ENCODE results near the gene GALNT2.

GALNT2 gene

GRCh38 chr1:230301322-230301721 is 234.3 kb downstream of the GALNT2 start:
- no peak for DNase-seq (ENCODE audit: low read depth)

GRCh38 chr1:230301822-230302221 is 234.8 kb downstream of the GALNT2 start:
- no peak for DNase-seq (ENCODE audit: low read depth)

GRCh38 chr1:230303069-230303468 is 236.0 kb downstream of the GALNT2 start:
- peak; percentile 18 for DNase-seq (ENCODE audit: low read depth)

DNA sequence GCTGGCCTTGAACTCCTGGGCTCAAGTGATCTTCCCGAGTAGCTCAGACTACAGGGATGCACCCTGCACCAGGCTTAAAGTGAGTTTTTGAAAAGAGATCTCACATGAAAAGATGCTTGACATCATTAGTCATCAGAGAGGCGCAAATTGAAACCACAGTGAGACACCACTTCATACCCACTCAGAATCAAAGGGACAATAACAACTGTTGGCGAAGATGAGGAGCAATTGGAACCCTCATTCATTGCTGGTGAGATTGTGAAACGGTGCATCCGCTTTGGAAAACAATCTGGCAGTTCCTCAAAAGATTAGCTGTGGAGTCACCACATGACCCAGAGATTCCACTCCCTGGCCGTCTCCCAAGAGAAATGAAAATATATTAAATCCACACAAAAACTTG is 236.8 kb downstream of the GALNT2 start:
- DNase-seq (ENCODE audit: low read depth) = no peak

- DNase-seq (ENCODE audit: low read depth) = no peak
Observed at GRCh38 chr1:230306169-230306568, 239.1 kb downstream of the GALNT2 start.

DNA sequence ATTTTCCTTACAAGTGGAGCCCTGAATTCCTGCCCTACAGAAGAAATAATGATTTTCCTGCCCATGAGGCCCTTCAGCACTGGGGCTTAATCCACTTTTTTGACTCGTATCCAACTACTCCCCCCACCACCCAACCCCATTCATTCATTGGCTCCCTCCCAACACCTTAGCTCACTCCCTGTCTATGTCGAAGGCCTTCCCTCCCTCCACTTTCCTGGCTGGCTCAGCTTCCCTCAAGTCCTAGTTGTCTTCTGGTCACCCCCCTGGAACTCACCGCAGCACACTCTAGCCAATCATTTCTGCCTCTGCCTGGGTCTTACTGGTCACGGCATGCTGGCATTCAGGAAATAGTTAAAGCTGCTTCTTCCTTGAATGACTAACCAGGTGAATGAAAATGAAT is 240.2 kb downstream of the GALNT2 start:
- DNase-seq (ENCODE audit: low read depth) = no peak

- no peak for DNase-seq (ENCODE audit: low read depth)
Observed at GRCh38 chr1:230308039-230308438, 241.0 kb downstream of the GALNT2 start.

- no peak for DNase-seq (ENCODE audit: low read depth)
Observed at GRCh38 chr1:230308821-230309220, 241.8 kb downstream of the GALNT2 start.

GRCh38 chr1:230309646-230310177 is 242.7 kb downstream of the GALNT2 start:
- no peak for DNase-seq (ENCODE audit: low read depth)

DNA sequence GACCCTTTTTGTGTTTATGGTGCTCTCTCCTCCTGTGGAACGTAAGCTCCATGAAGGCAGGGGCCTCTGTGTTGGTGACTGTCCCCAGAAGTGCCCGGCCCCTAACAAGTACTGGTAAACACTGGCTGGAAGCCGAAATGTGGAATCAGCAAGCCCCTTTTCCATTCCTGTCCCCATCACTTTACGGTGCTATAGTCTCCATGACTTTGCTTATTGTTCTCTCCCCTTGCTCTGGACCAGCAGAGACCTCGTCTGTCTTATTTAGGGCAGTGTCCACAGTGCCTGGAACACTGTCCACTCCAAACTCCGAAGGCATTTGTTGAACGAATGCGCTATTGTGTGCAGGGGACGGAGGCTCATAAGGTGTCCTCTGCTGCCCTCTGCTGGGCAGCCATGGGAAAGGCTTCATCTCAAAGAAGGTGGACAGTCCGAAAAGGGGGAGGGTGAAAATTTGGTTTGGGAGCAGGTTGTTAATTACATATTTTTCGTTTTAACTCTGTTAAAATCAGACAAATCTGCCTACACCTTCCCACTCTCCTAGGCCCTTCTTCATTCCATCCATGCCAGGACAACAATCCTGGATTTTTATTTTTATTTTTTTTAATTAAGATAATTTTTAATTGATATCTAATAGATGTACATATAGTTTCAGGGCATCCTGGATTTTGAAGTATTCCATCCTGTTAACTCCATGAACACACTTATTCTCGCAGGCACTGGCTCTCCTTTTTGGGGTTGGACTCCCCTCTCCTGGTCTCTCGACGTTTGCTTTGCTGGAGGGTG is 243.5 kb downstream of the GALNT2 start:
- DNase-seq (ENCODE audit: low read depth) = peak; percentile 64

DNA sequence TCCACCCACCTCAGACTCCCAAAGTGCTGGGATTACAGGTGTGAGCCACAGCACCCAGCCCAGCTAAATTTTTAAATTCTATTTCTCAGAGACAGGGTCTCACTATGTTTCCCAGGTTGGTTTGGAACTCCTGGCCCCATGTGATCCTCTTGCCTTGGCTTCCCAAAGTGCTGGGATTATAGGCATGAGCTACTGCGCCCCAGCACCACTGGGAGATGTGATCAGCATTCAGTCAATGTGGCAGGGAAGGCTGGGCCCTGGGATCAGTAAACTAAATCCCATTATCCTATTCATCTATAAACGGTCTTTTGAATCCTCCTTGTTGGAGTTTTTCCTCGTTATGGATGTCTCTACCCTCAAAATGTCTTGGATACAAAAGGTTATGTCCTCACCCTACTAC is 245.6 kb downstream of the GALNT2 start:
- DNase-seq (ENCODE audit: low read depth) = no peak

DNA sequence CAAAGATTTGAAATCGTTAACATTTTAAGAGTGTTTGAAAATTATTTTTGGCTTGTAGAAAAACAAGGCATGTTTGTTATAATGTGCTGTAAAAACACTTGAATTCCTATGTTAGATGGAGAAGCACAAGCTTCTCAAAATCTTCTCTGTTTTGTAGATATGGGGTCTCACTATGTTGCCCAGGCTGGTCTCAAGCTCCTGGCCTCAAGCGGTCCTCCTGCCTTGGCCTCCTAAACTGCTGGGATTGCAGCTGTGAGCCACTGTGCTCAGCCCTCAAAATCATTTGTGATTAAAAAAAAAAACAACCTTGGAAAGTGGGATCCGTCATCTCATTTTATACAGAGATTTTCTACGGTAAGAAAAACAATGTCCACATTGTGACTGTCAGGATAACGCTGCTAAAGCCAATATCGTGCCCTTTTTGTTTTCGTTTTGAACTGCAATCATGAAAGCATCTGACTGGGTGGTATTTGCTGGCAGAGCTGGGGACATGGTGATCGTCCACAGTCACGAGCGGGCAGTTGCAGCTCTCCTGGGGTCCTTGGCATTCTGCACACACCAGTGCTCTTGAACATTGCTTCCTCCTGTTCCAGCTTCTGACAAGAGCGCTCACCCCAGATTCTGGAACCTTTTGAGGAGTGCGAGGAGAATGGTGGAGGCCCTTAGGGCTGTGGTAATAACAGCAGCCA is 246.6 kb downstream of the GALNT2 start:
- no peak for DNase-seq (ENCODE audit: low read depth)

GRCh38 chr1:230314142-230314470 is 247.1 kb downstream of the GALNT2 start:
- no peak for DNase-seq (ENCODE audit: low read depth)

DNA sequence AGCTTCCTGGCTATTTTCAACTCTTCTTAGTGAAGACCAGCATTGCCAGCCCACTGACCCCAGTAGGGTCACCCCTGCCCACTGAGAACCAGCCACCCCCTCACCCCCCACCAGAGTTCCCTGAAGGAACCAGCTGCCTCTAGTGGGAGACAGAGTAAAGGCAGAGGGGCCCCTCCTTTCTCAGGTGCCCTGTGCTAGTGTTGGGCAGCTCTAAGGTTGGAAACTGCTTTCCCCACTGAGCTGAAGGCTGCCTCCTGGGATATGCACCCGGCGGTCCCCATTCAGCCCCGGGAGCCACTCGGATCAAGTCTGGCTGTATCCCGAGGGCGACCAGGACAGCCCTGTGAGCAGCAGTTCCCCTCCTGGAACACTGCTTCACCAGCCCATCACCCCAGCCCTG is 248.1 kb downstream of the GALNT2 start:
- DNase-seq (ENCODE audit: low read depth) = no peak

DNA sequence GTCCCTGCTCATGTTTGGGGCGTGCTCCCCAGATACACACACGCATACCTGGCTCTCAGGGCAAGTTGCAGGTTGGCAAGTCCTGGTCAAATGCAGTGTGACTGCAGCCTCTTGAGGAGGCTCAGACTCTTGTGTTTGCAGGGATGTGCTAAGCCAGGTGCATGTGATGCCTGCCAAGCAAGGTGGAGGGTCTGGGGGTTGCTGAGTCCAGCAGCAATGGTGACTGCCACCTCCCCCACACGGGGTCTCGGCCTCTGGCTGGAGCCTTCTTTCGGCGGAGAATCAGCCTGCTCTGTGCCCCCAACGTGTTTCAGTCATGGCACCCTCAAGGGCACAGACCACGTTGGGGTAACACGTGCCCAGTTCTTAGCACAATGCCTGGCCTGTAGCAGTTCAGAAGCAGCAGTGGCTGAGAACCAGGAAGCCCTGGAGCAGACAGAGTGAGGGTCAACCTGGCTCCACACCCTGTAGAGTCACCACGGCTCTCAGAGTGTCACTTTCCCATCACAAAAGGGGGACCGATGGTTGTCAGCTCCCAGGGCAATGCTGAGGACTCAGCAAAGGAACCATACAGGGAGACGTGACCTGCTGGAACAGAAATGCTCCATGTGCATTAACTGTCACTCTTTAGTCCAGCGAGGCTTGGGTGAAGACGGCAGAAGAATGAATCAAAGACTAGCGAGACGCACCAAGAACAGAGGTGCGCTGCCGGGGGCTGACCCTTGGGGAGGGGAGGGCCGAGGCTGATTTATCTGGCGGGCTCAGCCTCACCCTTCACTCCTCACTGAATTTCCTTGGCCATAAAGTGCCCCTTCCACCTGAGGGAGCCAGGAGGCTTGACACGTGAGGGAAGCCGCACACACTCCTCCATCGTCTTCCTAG is 250.1 kb downstream of the GALNT2 start:
- DNase-seq (ENCODE audit: low read depth) = no peak

DNA sequence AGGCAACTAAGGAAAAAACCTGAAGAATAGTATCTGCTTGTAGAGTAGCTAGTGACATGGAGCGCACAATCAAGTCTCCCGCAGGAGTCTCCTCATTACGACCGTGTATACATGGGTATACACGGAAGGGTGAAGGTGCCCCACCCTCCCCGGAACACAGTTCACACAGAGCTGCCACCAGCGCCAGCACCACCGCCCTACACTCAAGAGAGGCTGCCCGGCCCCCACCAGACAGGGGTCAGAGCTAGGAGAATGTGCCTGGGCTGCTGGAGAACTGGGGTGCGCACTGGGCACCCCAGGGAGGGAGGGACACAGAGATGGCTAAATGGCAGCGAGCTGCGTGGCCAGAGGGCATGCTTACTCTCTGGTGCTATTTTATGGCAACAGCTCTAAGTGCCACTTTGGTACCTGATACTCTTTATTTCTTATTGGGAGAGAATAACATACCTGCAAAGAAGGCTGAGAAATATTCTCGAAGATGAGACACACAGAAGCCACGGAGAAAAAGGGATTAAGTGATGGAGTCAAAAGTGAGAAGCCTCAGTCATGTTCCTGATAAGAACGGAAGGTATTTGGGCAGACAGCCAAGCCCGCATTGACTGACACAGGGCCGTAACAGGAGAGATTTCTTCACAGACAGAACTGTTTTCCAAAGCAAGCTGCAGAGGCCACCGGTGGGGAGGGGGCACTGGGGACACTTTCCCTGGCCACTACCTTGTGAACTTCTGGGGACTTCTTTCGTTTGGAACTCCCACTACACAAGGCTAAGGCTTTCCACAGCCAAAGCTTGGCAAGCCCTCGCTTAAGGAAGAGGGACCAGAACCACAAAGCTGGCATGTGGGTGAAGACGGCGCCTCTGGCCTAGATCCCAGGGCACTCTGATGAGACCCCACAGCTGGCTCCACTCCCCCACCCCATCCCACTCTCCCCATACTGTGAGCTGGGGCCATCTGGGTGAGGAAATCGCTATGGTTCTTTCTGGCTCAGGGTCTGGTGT is 251.1 kb downstream of the GALNT2 start:
- DNase-seq (ENCODE audit: low read depth) = no peak

GRCh38 chr1:230319014-230319747 is 252.1 kb downstream of the GALNT2 start:
- DNase-seq (ENCODE audit: low read depth) = no peak

- no peak for DNase-seq (ENCODE audit: low read depth)
Observed at GRCh38 chr1:230320804-230321203, 253.8 kb downstream of the GALNT2 start.

DNA sequence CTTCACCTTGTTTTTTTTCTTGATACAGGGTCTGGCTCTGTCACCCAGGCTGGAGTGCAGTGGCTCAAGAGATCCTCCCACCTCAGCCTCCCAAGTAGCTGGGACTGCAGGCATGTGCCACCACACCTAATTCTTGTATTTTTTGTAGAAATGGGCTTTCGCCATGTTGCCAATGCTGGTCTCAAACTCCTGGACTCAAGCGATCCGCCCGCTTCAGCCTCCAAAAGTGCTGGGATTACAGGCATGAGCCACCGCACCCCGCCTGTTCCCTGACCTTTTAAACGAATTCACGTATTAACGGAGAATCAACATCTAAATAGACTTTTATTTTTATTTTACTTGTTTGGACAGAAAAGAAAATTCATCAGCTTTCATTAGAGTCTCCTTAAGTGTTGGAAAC is 254.3 kb downstream of the GALNT2 start:
- no peak for DNase-seq (ENCODE audit: low read depth)

DNA sequence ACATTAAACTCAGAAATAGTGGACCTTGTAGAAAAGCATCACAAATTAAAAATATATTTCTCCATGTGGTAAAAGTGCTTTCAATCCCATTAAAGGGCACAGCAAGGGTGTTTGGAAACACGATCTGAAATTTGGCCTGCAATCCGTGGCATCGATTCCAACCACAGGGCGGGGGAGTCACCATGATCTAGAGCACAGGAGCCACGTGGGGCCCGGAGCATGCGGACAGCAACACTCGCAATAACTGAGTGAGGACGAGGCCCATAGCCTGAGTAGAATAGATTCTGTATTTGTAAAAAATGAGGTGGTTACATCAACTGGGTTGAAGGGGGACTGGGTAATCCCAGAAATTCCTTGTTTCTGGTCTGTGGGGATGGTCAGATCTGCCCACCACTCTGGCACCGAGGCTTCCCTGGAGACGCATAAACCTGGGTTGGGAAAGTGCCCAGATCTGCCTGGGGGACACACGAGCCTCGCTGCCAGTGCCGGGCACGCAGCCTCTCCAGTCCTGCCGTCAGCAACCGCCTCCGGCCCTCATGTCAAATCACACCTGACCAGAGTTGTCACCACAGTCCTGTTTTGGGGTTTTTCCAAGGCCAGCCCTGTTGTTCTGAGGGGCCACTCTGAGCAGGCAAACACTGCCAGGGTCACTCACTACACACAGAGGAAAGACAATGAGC is 254.8 kb downstream of the GALNT2 start:
- no peak for DNase-seq (ENCODE audit: low read depth)

All from CMK (cell line).